ENCODE results near the gene RET.

GRCh38 chr10:43074827-43075611 is 1.9 kb upstream of the RET start:
- TF ChIP-seq, protein P1, sequence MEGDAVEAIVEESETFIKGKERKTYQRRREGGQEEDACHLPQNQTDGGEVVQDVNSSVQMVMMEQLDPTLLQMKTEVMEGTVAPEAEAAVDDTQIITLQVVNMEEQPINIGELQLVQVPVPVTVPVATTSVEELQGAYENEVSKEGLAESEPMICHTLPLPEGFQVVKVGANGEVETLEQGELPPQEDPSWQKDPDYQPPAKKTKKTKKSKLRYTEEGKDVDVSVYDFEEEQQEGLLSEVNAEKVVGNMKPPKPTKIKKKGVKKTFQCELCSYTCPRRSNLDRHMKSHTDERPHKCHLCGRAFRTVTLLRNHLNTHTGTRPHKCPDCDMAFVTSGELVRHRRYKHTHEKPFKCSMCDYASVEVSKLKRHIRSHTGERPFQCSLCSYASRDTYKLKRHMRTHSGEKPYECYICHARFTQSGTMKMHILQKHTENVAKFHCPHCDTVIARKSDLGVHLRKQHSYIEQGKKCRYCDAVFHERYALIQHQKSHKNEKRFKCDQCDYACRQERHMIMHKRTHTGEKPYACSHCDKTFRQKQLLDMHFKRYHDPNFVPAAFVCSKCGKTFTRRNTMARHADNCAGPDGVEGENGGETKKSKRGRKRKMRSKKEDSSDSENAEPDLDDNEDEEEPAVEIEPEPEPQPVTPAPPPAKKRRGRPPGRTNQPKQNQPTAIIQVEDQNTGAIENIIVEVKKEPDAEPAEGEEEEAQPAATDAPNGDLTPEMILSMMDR (IDR thresholded peaks at IDR 0.05) = no peak
- TF ChIP-seq EP300 (IDR thresholded peaks at IDR 0.05) = no peak
- no peak for TF ChIP-seq POLR2AphosphoS5 (IDR thresholded peaks at IDR 0.05)
- no peak for TF ChIP-seq POLR2A (IDR thresholded peaks at IDR 0.05)

All from sigmoid colon (tissue), 4 donors.